Astrocyte (in vitro differentiated cells and primary cell): ENCODE measurements around the gene DNAL1.

Experiments used
- CTCF ChIP-seq: IDR thresholded peaks from 2 replicates; pipeline ENCODE4 v1.5.1; 2011; ENCODE audit warnings: low read depth, mild to moderate bottlenecking, inconsistent platforms, low read length, moderate library complexity; ENCODE audit not compliant: insufficient read depth
- EZH2 ChIP-seq: IDR thresholded peaks from 2 replicates; pipeline ENCODE4 v1.6.1; 2012; ENCODE audit warnings: mild to moderate bottlenecking, low read length, inconsistent platforms; ENCODE audit not compliant: insufficient read depth

GRCh38 chr14:73713803-73714655 is 69.2 kb downstream of the DNAL1 start, which contains the start of gene PNMA1:
- TF ChIP-seq EZH2, result no peak
- no peak for TF ChIP-seq CTCF
